ENCODE measurements around the gene PSAP. TPM values are rescaled to one million over a fixed set of nuclear protein-coding genes. Genes with fewer than 3 reads are reported as not detected.

PSAP gene
- total RNA-seq, 1 experiment from 2014 or later = 336 TPM

DNA sequence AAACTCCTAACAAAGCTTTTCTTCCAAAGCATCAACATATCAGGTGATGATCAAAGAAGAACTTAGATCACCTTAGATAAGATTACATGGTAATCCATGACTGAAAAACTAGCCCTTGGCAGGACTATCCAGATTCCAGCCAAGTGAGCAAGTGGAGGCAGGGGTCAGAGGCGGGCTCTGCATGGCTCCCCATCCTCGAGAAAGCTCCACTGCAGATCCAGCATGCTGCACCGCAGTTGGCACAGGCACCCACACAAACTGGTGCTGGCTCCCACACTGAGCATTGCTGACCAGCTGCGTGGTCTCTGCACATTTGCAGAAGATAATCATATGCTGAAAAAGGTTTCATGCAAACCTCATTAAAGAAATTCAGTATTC is 10.1 kb downstream of the PSAP start:
- peaks cover 14% of the 10 kb centered on the region; the same call in 1 of the 2 replicates for H3K4me1 ChIP-seq (ENCODE audit: insufficient read depth, low read length)
- H3K4me2 ChIP-seq (ENCODE audit: insufficient read depth, insufficient read length, low read length) = no peak overlapping the region
- H3K18ac ChIP-seq (ENCODE audit: insufficient read length, low read depth, low read length) = no peak overlapping the region
- H3K56ac ChIP-seq (ENCODE audit: insufficient read length, low read depth, low read length) = no peak overlapping the region
- no peaks in the 10 kb centered on the region for H3K23me2 ChIP-seq (ENCODE audit: insufficient read length, low read depth, low read length, poor library complexity, severe bottlenecking)
- Mint-ChIP-seq H3K4me1 (peaks cover 47 to 63% of the 10 kb centered on the region in 2 experiments), H3K36me3 (ENCODE audit: insufficient read depth in 1 of 3, low read depth in 3 of 3) (peaks cover 0 to 4% (median 4%) of the 10 kb centered on the region in 3 experiments; a peak in 2 of 7 replicates), H3K27me3 (ENCODE audit: low read depth) (no peaks in the 10 kb centered on the region), H3K27ac (peak overlapping the region in 2 of 3 experiments; percentile 68 to 73; a peak in 3 of 7 replicates), H3K9me3 (no peaks in the 10 kb centered on the region), H3K4me3 (no peak overlapping the region)
- no peak overlapping the region for H3K27ac ChIP-seq (ENCODE audit: insufficient read length, low read depth, low read length)
- no peak overlapping the region for H4K5ac ChIP-seq (ENCODE audit: insufficient read length, low read depth, low read length)
- no CpG with 5 or more reads among the region's 4 CpGs for WGBS (ENCODE audit: extremely low coverage, insufficient read length, low lambda C conversion rate)
- H2BK5ac ChIP-seq (ENCODE audit: insufficient read length, low read length) = no peak overlapping the region
- H2BK20ac ChIP-seq (ENCODE audit: low read depth, low read length, poor library complexity, severe bottlenecking) = no peak overlapping the region
- H3K79me1 ChIP-seq (ENCODE audit: insufficient read depth, low read depth, low read length, poor library complexity, severe bottlenecking) = peaks cover 8% of the 10 kb centered on the region
- no peak overlapping the region for H3K9ac ChIP-seq (ENCODE audit: extremely low read depth, insufficient read length, low read length)
- no peak overlapping the region for H2AFZ ChIP-seq (ENCODE audit: low read length)
- H3K14ac ChIP-seq (ENCODE audit: insufficient read depth, low read length) = no peak overlapping the region
- H3K9me3 ChIP-seq (ENCODE audit: control insufficient read depth, low read depth, low read length) = no peaks in the 10 kb centered on the region
- H4K8ac ChIP-seq (replicated peaks; ENCODE audit: insufficient read length, low read depth, low read length) = no peak overlapping the region
- no peak overlapping the region for H2BK120ac ChIP-seq (ENCODE audit: low read depth, low read length, poor library complexity, severe bottlenecking)
- H4K20me1 ChIP-seq (ENCODE audit: control insufficient read depth, insufficient read depth, insufficient read length) = no peaks in the 10 kb centered on the region
- no peak for DNase-seq
- H3K79me2 ChIP-seq (ENCODE audit: insufficient read depth, low read length) = peaks cover 62% of the 10 kb centered on the region; the same call in 1 of the 2 replicates
- H3K27me3 ChIP-seq (ENCODE audit: insufficient read depth, low read length) = no peaks in the 10 kb centered on the region
- H2BK15ac ChIP-seq (ENCODE audit: low read depth, low read length) = no peak overlapping the region
- no peak overlapping the region for H3T11ph ChIP-seq (ENCODE audit: low read length)
- no peak overlapping the region for H3K23ac ChIP-seq (ENCODE audit: insufficient read length, low read depth, low read length)
- H2AK5ac ChIP-seq (ENCODE audit: insufficient read length, low read length) = no peak overlapping the region
- TF ChIP-seq, protein P1, sequence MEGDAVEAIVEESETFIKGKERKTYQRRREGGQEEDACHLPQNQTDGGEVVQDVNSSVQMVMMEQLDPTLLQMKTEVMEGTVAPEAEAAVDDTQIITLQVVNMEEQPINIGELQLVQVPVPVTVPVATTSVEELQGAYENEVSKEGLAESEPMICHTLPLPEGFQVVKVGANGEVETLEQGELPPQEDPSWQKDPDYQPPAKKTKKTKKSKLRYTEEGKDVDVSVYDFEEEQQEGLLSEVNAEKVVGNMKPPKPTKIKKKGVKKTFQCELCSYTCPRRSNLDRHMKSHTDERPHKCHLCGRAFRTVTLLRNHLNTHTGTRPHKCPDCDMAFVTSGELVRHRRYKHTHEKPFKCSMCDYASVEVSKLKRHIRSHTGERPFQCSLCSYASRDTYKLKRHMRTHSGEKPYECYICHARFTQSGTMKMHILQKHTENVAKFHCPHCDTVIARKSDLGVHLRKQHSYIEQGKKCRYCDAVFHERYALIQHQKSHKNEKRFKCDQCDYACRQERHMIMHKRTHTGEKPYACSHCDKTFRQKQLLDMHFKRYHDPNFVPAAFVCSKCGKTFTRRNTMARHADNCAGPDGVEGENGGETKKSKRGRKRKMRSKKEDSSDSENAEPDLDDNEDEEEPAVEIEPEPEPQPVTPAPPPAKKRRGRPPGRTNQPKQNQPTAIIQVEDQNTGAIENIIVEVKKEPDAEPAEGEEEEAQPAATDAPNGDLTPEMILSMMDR (conservative IDR thresholded peaks at IDR 0.05) = no peak
- no peak overlapping the region for H4K91ac ChIP-seq (ENCODE audit: insufficient read length, low read depth, low read length)
- no peak overlapping the region for H2BK12ac ChIP-seq (ENCODE audit: insufficient read length, low read depth, low read length)
- H3K4ac ChIP-seq (ENCODE audit: low read depth, low read length) = no peak overlapping the region

Data from H9 (cell line).